Activated CD8-positive, alpha-beta T cell treated with anti-CD3 and anti-CD28 coated beads for 36 hours (primary cell): ENCODE measurements around the gene ERGIC3. TPM values are rescaled to one million over a fixed set of nuclear protein-coding genes. Genes with fewer than 3 reads are reported as not detected.

Experiments
- ATAC-seq: fragments of 200-7000 bp; cut with Tn5 transposase; one replicate; pipeline ENCODE4 v1.10.0; 2021; ENCODE audit warnings: mild to moderate bottlenecking, moderate library complexity
- CTCF ChIA-PET: fragments of 350-600 bp; sonication (Branson Sonifier 250); formaldehyde crosslinking; loops from one replicate; lab custom pipeline; 2021; ENCODE audit warnings: antibody characterized with exemption; lab: Charles Lee
- POLR2A ChIA-PET: fragments of 350-600 bp; sonication (Branson Sonifier 250); formaldehyde crosslinking; loops from one replicate; lab custom pipeline; 2021; ENCODE audit warnings: antibody characterized with exemption; lab: Charles Lee
- DNase-seq: peaks from one replicate; pipeline ENCODE4 v3.0.0-alpha.2; 2020
- H3K27ac Mint-ChIP-seq: one replicate; pipeline ENCODE4 v1.8.0; 2021; ENCODE audit warnings: mild to moderate bottlenecking, mixed read lengths
- H3K27me3 Mint-ChIP-seq: one replicate; pipeline ENCODE4 v1.8.0; 2021; ENCODE audit warnings: mixed read lengths
- H3K36me3 Mint-ChIP-seq: one replicate; pipeline ENCODE4 v1.8.0; 2021; ENCODE audit warnings: low read depth, mixed read lengths
- H3K4me1 Mint-ChIP-seq: one replicate; pipeline ENCODE4 v1.8.0; 2021; ENCODE audit warnings: low read depth, mixed read lengths
- H3K4me3 Mint-ChIP-seq: one replicate; pipeline ENCODE4 v1.8.0; 2021; ENCODE audit warnings: mild to moderate bottlenecking, moderate library complexity, mixed read lengths
- H3K9me3 Mint-ChIP-seq: one replicate; pipeline ENCODE4 v1.8.0; 2021; ENCODE audit warnings: mixed read lengths
- CTCF ChIP-seq: fragments of 200-600 bp; IDR thresholded peaks from one replicate; pipeline ENCODE4 v1.8.0; 2022; ENCODE audit warnings: antibody characterized with exemption, mild to moderate bottlenecking
- intact Hi-C: fragments of 100-400 bp; cut with micrococcal nuclease; formaldehyde crosslinking; loops from one replicate; pipeline ENCODE4 v1.10.0; 2022
- total RNA-seq, 2 experiments: library from RNA; stranded (reverse); gene quantifications; one replicate each; pipeline ENCODE4 v1.2.3, GENCODE V29; 2021

Gene ERGIC3
- total RNA-seq, 2 experiments from 2014 or later, result 94.3 to 98.0 TPM

DNA sequence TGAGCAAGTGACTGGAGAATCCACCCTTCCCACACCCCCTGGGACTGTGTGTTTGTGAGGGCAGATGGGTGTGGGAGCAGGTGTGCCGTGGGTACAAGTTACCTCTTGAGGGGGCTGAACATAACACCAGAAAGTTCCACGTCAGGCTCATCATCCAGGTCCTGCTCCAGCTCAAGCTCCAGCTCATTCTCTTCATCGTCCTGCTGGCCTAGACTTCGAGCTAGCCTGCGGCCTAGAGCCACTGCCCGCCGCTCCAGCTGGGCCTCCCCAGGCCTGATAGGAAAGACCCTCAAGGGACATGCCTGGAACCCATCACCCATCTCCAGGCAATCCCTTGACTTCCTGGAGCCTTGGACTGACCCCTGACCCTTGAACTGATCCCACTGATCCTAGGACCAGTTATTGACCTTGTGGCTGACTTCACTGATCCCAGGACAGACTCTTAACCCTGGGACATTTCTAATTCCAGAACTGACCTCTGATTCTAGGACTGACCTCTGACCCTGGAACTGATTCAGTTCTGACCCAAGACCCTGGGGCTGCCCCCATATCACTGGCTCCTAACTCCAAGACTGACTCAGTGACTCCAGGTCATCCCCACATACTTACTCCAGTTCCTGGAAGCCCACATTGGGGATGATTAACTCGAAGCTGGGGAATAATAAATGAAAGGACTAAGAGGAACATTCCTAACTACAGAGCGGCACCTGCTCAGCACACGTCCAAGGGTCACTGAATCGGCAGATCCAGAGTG lies 62.0 kb downstream of the ERGIC3 start:
- ATAC-seq (no peak), DNase-seq (no peak)
- ChIA-PET CTCF (interaction anchor here (0.8 to 2.7 kb wide), 5 partner anchors 13 to 60 kb away, joined by 3 to 13 read pairs (median 3); no protein-coding TSS in a partner anchor), POLR2A (interaction anchor here (0.8 to 2.0 kb wide), 8 partner anchors 10 to 350 kb away, joined by 3 to 8 read pairs (median 3); partner anchors contain the start of genes ERGIC3, RBM39, SCAND1 and SPAG4)
- Mint-ChIP-seq H3K27ac (no peak overlapping the region), H3K27me3 (peaks cover 23% of the 10 kb centered on the region), H3K36me3 (no peaks in the 10 kb centered on the region), H3K4me3 (no peak overlapping the region), H3K4me1 (peaks cover 4% of the 10 kb centered on the region), H3K9me3 (no peaks in the 10 kb centered on the region)
- TF ChIP-seq CTCF, result no peak
- intact Hi-C loops, result no loop called here

- TF ChIP-seq CTCF, result peak; percentile 40
- H3K4me1 Mint-ChIP-seq, result peaks cover 4% of the 10 kb centered on the region
- no peak overlapping the region for H3K4me3 Mint-ChIP-seq
- no peaks in the 10 kb centered on the region for H3K9me3 Mint-ChIP-seq
- DNase-seq (peak; percentile 44), ATAC-seq (no peak)
- H3K36me3 Mint-ChIP-seq, result no peaks in the 10 kb centered on the region
- ChIA-PET CTCF (interaction anchor here (1.0 to 2.7 kb wide), 3 partner anchors 13 to 51 kb away, joined by 3 to 13 read pairs (median 5); no protein-coding TSS in a partner anchor), POLR2A (interaction anchor here (0.8 to 2.0 kb wide), 5 partner anchors 10 to 350 kb away, joined by 3 to 5 read pairs (median 3); partner anchors contain the start of genes RBM39 and SCAND1)
- H3K27me3 Mint-ChIP-seq, result peaks cover 23% of the 10 kb centered on the region
- intact Hi-C loops, result no loop called here
- H3K27ac Mint-ChIP-seq, result no peak overlapping the region
Observed at GRCh38 chr20:35604449-35604747, 62.5 kb downstream of the ERGIC3 start.

- no peak for TF ChIP-seq CTCF
- Mint-ChIP-seq H3K9me3 (no peaks in the 10 kb centered on the region), H3K27ac (no peak overlapping the region), H3K27me3 (peaks cover 16% of the 10 kb centered on the region), H3K4me1 (peaks cover 3% of the 10 kb centered on the region), H3K4me3 (no peak overlapping the region), H3K36me3 (no peaks in the 10 kb centered on the region)
- ChIA-PET POLR2A (interaction anchor here (1.0 to 2.3 kb wide), 4 partner anchors 12 to 348 kb away, joined by 3 to 6 read pairs (median 5); partner anchors contain the start of gene SCAND1), CTCF (no interaction called here)
- ATAC-seq (no peak), DNase-seq (no peak)
- intact Hi-C loops, result no loop called here
Observed at GRCh38 chr20:35606127-35606526, 64.2 kb downstream of the ERGIC3 start.

Other genes starting within 250 kb of the ERGIC3 start
- gene FAM83C, start 249.7 kb upstream of the ERGIC3 start, total RNA-seq, result not detected
- 10 to 100 TPM; 68.6 to 72.6 TPM for gene UQCC1, start 130.1 kb upstream of the ERGIC3 start, total RNA-seq
- not detected for gene GDF5, start 103.8 kb upstream of the ERGIC3 start, total RNA-seq
- 10 to 100 TPM; 56.0 to 60.3 TPM for gene CEP250, start 86.5 kb upstream of the ERGIC3 start, total RNA-seq
- not detected for gene C20orf173, start 12.4 kb upstream of the ERGIC3 start, total RNA-seq
- gene SPAG4, start 73.8 kb downstream of the ERGIC3 start, total RNA-seq, result 10 to 100 TPM; 11.5 to 11.8 TPM
- 100 to 1,000 TPM; 308 to 324 TPM for gene CPNE1, start 122.8 kb downstream of the ERGIC3 start, total RNA-seq
- gene RBM12, start 122.8 kb downstream of the ERGIC3 start, total RNA-seq, result 100 to 1,000 TPM; 111 to 114 TPM
- 10 to 100 TPM; 39.7 to 40.8 TPM for gene NFS1, start 157.3 kb downstream of the ERGIC3 start, total RNA-seq
- 100 to 1,000 TPM; 146 to 148 TPM for gene ROMO1, start 157.3 kb downstream of the ERGIC3 start, total RNA-seq
- 100 to 1,000 TPM; 317 to 321 TPM for gene RBM39, start 200.2 kb downstream of the ERGIC3 start, total RNA-seq
- 10 to 100 TPM; 57.9 to 58.8 TPM for gene PHF20, start 229.9 kb downstream of the ERGIC3 start, total RNA-seq